Liver (tissue), 3 donors: ENCODE data around the gene PPOX.
A peak's percentile ranks its signal among the peaks of the same experiment; 100 is the strongest.

Experiments
- EGR1 ChIP-seq, 2 donors: IDR thresholded peaks; 2 replicates each; pipeline ENCODE4 v1.6.1; 2016 to 2018; ENCODE audit warnings: antibody characterized with exemption in 2 of 2, low read depth in 2 of 2
- FOXA2 ChIP-seq: IDR thresholded peaks from 2 replicates; pipeline ENCODE4 v1.6.1; 2016; ENCODE audit warnings: antibody characterized with exemption
- GABPA ChIP-seq, 2 donors: IDR thresholded peaks in 1 of 2; conservative IDR thresholded peaks in 1 of 2; 2 replicates each; pipeline ENCODE4 v1.6.1; 2016; ENCODE audit warnings: antibody characterized with exemption in 2 of 2, mild to moderate bottlenecking in 1 of 2, moderate library complexity in 1 of 2
- HNF4G ChIP-seq: IDR thresholded peaks from 2 replicates; pipeline ENCODE4 v1.6.1; 2016; ENCODE audit warnings: antibody characterized with exemption
- JUND ChIP-seq, 2 donors: IDR thresholded peaks; 2 replicates each; pipeline ENCODE4 v1.6.1; 2016; ENCODE audit warnings: antibody characterized with exemption in 2 of 2
- RAD21 ChIP-seq, 2 donors: IDR thresholded peaks; 2 replicates each; pipeline ENCODE4 v1.6.1; 2016; ENCODE audit warnings: antibody characterized with exemption in 2 of 2, mild to moderate bottlenecking in 2 of 2
- RXRA ChIP-seq, 2 donors: IDR thresholded peaks; 2 replicates each; pipeline ENCODE4 v1.6.1; 2017 to 2018; ENCODE audit warnings: antibody characterized with exemption in 2 of 2, mild to moderate bottlenecking in 1 of 2
- SP1 ChIP-seq: IDR thresholded peaks from 2 replicates; pipeline ENCODE4 v1.6.1; 2018; ENCODE audit warnings: antibody characterized with exemption, mild to moderate bottlenecking
- TAF1 ChIP-seq: conservative IDR thresholded peaks from 2 replicates; pipeline ENCODE4 v1.6.1; 2016; ENCODE audit warnings: antibody characterized with exemption, mild to moderate bottlenecking
- YY1 ChIP-seq: IDR thresholded peaks from 2 replicates; pipeline ENCODE4 v1.6.1; 2016; ENCODE audit warnings: antibody characterized with exemption, mild to moderate bottlenecking
- TF ChIP-seq, protein P1 (sequence below): fragments of 150-350 bp; IDR thresholded peaks from 2 replicates; pipeline ENCODE4 v1.5.1; 2017; ENCODE audit warnings: improper control_type of control experiment, low read depth, low read length; ENCODE audit not compliant: missing input control
- TF ChIP-seq, protein P2 (sequence below): IDR thresholded peaks from 2 replicates; pipeline ENCODE4 v1.6.1; 2016; ENCODE audit warnings: antibody characterized with exemption
- TF ChIP-seq, protein P3 (sequence below): IDR thresholded peaks from 2 replicates; pipeline ENCODE4 v1.6.1; 2016; ENCODE audit warnings: antibody characterized with exemption, mild to moderate bottlenecking
- TF ChIP-seq, protein P4 (sequence below): IDR thresholded peaks from 2 replicates; pipeline ENCODE4 v1.6.1; 2016; ENCODE audit warnings: antibody characterized with exemption
- donor health status: healthy.
- donor health status: healthy.

DNA sequence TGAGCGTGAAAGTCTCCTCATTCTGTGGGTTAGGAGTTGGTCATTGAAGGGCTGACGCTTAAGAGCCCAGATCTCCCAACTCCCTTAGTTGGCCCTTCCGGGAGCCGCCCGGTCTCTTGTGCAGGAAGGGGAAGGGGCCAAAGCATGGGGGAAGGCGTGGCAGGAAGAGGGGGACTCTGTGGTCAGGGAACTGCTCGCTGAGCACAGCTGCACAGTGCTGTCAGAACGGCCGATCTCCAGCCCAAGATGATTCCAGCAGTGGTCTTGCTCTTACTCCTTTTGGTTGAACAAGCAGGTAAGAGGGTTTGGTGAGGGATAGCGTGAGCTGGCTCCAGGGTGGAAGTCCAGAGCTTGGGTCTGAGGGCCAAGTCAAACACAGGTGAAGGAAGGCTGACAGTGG, 48.9 kb downstream of the PPOX start, which contains the start of gene FCER1G:
- TF ChIP-seq JUND (IDR thresholded peaks at IDR 0.05) (no peak), RAD21 (IDR thresholded peaks at IDR 0.05) (no peak), RXRA (IDR thresholded peaks at IDR 0.05) (no peak), EGR1 (IDR thresholded peaks at IDR 0.05; ENCODE audit: low read depth in 2 of 2) (no peak), TAF1 (no peak), YY1 (peak; percentile 51), FOXA2 (no peak), SP1 (no peak), HNF4G (no peak), GABPA (IDR thresholded peaks at IDR 0.05 in 1 of 2, conservative IDR thresholded peaks at IDR 0.05 in 1 of 2) (no peak)
- TF ChIP-seq, protein P1, sequence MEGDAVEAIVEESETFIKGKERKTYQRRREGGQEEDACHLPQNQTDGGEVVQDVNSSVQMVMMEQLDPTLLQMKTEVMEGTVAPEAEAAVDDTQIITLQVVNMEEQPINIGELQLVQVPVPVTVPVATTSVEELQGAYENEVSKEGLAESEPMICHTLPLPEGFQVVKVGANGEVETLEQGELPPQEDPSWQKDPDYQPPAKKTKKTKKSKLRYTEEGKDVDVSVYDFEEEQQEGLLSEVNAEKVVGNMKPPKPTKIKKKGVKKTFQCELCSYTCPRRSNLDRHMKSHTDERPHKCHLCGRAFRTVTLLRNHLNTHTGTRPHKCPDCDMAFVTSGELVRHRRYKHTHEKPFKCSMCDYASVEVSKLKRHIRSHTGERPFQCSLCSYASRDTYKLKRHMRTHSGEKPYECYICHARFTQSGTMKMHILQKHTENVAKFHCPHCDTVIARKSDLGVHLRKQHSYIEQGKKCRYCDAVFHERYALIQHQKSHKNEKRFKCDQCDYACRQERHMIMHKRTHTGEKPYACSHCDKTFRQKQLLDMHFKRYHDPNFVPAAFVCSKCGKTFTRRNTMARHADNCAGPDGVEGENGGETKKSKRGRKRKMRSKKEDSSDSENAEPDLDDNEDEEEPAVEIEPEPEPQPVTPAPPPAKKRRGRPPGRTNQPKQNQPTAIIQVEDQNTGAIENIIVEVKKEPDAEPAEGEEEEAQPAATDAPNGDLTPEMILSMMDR, result no peak
- TF ChIP-seq, protein P2, sequence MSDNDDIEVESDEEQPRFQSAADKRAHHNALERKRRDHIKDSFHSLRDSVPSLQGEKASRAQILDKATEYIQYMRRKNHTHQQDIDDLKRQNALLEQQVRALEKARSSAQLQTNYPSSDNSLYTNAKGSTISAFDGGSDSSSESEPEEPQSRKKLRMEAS, result no peak
- TF ChIP-seq, protein P3, sequence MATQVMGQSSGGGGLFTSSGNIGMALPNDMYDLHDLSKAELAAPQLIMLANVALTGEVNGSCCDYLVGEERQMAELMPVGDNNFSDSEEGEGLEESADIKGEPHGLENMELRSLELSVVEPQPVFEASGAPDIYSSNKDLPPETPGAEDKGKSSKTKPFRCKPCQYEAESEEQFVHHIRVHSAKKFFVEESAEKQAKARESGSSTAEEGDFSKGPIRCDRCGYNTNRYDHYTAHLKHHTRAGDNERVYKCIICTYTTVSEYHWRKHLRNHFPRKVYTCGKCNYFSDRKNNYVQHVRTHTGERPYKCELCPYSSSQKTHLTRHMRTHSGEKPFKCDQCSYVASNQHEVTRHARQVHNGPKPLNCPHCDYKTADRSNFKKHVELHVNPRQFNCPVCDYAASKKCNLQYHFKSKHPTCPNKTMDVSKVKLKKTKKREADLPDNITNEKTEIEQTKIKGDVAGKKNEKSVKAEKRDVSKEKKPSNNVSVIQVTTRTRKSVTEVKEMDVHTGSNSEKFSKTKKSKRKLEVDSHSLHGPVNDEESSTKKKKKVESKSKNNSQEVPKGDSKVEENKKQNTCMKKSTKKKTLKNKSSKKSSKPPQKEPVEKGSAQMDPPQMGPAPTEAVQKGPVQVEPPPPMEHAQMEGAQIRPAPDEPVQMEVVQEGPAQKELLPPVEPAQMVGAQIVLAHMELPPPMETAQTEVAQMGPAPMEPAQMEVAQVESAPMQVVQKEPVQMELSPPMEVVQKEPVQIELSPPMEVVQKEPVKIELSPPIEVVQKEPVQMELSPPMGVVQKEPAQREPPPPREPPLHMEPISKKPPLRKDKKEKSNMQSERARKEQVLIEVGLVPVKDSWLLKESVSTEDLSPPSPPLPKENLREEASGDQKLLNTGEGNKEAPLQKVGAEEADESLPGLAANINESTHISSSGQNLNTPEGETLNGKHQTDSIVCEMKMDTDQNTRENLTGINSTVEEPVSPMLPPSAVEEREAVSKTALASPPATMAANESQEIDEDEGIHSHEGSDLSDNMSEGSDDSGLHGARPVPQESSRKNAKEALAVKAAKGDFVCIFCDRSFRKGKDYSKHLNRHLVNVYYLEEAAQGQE, result no peak
- TF ChIP-seq, protein P4, sequence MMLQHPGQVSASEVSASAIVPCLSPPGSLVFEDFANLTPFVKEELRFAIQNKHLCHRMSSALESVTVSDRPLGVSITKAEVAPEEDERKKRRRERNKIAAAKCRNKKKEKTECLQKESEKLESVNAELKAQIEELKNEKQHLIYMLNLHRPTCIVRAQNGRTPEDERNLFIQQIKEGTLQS, result no peak
